Measurements from ENCODE around the gene PODN.

- TF ChIP-seq CTCF (conservative IDR thresholded peaks at IDR 0.05): no peak
- TF ChIP-seq ZFX (IDR thresholded peaks at IDR 0.05): no peak
Measured at GRCh38 chr1:53051676-53052075, 10.3 kb upstream of the PODN start.
